Left ventricle myocardium inferior (tissue), 1 donor: ENCODE measurements around the gene ARSD. TPM values are rescaled to one million over a fixed set of nuclear protein-coding genes. Genes with fewer than 3 reads are reported as not detected.
A peak's percentile ranks its signal among the peaks of the same experiment; 100 is the strongest.
"Not testable (repeated sequence)": the region's sequence is repeated elsewhere in the genome, so short reads cannot be mapped to it uniquely, and the experiment has no call there.

Source experiments
- DNase-seq: peaks from one replicate; pipeline ENCODE4 v3.0.0-alpha.2; 2020
- H3K27ac ChIP-seq: fragments of 200-600 bp; replicated peaks from 2 replicates; pipeline ENCODE4 v1.8.0; 2021
- H3K27me3 ChIP-seq: fragments of 200-600 bp; 2 replicates; pipeline ENCODE4 v1.8.0; 2021; ENCODE audit warnings: low read depth
- H3K36me3 ChIP-seq: fragments of 200-600 bp; 2 replicates; pipeline ENCODE4 v1.8.0; 2021
- H3K4me1 ChIP-seq: fragments of 200-600 bp; 2 replicates; pipeline ENCODE4 v1.8.0; 2021
- H3K4me3 ChIP-seq: fragments of 200-600 bp; 2 replicates; pipeline ENCODE4 v1.8.0; 2021; ENCODE audit warnings: mild to moderate bottlenecking, moderate library complexity
- H3K9me3 ChIP-seq: fragments of 200-600 bp; replicated peaks from 2 replicates; pipeline ENCODE4 v1.8.0; 2021
- intact Hi-C: fragments of 100-400 bp; cut with micrococcal nuclease; formaldehyde crosslinking; loops from one replicate; pipeline ENCODE4 v1.11.0; 2022
- total RNA-seq: library from RNA; stranded (reverse); fragmentation: NEBNext Ultra II Directional; extraction: Animal tissue kit (Norgen Biotek cat#: 25700); gene quantifications from one replicate; pipeline ENCODE4 v1.2.1, GENCODE V29; 2021
- TF ChIP-seq, protein P1 (sequence below): fragments of 200-600 bp; IDR thresholded peaks from 2 replicates; pipeline ENCODE4 v1.8.0; 2021; ENCODE audit warnings: antibody characterized with exemption, mild to moderate bottlenecking, borderline replicate concordance
- donor health status: DM: no; HTN: yes; CAD: no; lungs with severe emphysema.

The ARSD gene
- total RNA-seq, 1 donor from 2014 or later: 9.3 TPM

DNA sequence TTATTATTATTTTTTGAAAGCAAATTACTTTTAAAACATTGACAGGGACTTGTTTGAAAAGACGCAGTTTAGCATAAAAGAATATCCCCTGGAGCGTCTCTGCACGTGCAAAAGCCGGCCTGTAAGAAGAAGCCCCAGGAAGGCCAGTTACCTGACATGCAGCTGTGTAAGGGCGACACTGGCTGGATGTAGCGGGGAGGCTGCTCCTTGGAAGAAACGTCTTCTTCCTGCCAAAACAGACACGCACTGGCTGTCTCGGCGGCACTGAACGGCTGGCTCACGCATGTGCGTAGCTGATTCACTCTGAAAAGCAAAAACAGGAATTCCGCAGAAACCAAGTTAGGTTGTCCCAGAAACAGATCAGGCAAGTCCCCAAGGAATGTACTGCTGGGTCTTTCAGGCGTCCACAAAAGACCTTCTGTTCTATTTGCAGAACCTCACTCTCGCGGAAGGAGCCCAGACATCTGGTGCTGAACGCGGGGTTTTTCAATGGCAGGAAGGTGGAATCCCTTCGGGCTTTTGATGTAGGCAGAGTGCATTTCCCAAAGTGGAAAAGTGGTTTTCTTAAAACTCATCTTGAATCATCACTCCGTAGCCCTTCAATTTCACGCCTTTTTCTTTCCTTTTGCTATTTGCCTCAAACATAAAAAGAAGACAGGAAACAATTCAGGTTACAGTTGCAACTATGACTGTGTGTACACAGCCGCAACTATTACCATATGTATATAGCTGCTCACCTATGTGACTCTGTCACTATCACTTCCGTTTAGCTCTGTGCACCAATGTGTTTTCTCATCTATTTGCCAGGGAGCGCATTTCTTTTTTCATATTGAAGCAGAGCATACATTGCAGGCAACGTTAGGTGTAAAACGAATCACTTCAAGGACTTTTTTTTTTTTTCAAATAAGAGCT, 39.1 kb upstream of the ARSD start:
- TF ChIP-seq, protein P1, sequence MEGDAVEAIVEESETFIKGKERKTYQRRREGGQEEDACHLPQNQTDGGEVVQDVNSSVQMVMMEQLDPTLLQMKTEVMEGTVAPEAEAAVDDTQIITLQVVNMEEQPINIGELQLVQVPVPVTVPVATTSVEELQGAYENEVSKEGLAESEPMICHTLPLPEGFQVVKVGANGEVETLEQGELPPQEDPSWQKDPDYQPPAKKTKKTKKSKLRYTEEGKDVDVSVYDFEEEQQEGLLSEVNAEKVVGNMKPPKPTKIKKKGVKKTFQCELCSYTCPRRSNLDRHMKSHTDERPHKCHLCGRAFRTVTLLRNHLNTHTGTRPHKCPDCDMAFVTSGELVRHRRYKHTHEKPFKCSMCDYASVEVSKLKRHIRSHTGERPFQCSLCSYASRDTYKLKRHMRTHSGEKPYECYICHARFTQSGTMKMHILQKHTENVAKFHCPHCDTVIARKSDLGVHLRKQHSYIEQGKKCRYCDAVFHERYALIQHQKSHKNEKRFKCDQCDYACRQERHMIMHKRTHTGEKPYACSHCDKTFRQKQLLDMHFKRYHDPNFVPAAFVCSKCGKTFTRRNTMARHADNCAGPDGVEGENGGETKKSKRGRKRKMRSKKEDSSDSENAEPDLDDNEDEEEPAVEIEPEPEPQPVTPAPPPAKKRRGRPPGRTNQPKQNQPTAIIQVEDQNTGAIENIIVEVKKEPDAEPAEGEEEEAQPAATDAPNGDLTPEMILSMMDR: no peak
- DNase-seq: no peak
- intact Hi-C loops: no loop called here

DNA sequence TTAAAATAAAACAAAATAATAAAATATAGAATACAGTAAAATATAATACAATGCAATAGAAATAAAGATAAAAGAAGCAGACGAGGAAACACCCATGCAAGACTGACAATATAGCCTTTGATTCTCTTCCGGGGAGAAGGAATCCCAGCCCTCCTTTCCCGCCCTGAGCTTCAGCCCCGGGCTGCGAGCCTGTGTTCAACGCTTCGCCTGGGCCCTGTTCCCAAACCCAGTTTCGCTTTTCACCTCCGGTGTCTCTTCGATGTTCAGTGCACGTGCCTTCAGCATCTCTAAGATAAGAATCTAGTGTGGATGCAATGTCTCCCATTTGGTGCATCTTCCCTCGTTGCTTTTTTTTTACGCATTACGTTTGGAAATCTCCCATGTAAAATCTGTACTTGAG, 38.4 kb upstream of the ARSD start:
- Histone ChIP-seq H3K27ac (no peak overlapping the region), H3K4me1 (peaks cover 9% of the 10 kb centered on the region), H3K27me3 (no peaks in the 10 kb centered on the region), H3K4me3 (peak overlapping the region; percentile 41), H3K9me3 (no peaks in the 10 kb centered on the region), H3K36me3 (no peaks in the 10 kb centered on the region)
- intact Hi-C loops: no loop called here
- no peak for DNase-seq
- TF ChIP-seq, protein P1: no peak

More for the DNA sequence above, 39.1 kb upstream of the ARSD start:
- H3K36me3 ChIP-seq: no peaks in the 10 kb centered on the region
- peak overlapping the region; percentile 41 for H3K4me3 ChIP-seq
- no peaks in the 10 kb centered on the region for H3K27me3 ChIP-seq
- no peak overlapping the region for H3K27ac ChIP-seq
- H3K4me1 ChIP-seq: peaks cover 9% of the 10 kb centered on the region
- no peaks in the 10 kb centered on the region for H3K9me3 ChIP-seq

DNA sequence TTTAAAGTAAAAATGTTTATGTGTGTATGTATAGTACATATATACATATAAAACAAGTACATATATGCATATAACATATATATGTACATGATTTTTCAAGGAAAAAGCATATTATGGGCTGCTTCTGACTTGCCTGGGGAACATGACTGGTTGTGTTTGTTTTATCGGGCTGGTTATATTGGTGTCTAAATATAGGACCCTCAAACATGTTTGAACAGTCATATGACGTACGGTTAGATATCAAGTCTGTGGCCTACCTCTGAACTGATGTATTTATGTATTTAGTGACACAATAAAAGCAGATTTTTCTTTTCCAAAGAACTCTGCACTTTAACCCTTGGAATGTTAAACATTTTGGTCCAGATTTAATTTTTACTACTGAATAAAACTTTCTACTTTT, 37.9 kb upstream of the ARSD start:
- H3K4me1 ChIP-seq: peaks cover 9% of the 10 kb centered on the region
- H3K9me3 ChIP-seq: no peaks in the 10 kb centered on the region
- no peak overlapping the region for H3K27ac ChIP-seq
- no peak for DNase-seq
- no peaks in the 10 kb centered on the region for H3K27me3 ChIP-seq
- intact Hi-C loops: no loop called here
- H3K4me3 ChIP-seq: no peak overlapping the region
- TF ChIP-seq, protein P1: no peak
- H3K36me3 ChIP-seq: no peaks in the 10 kb centered on the region

DNA sequence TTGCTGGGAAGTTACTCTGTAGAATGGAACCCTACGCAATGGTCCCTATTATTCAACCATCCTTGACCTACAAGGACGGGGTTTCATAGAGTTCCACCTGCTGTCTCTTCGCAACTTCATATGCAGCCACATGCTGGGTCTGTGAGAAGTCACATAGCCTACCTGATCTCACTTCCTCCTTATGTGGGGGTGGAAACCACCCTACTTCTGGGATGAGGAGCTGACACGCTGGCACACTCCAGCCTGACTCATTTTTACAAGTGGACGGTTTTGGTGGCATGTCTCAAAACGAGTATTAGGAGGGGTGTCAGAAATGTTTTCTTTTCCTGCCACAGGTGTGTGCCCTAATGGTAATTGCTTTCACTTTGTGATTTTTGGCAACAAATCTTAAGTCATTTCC, 36.8 kb upstream of the ARSD start:
- no peak for DNase-seq
- H3K4me3 ChIP-seq: no peak overlapping the region
- peaks cover 9% of the 10 kb centered on the region for H3K4me1 ChIP-seq
- no peaks in the 10 kb centered on the region for H3K36me3 ChIP-seq
- H3K9me3 ChIP-seq: no peaks in the 10 kb centered on the region
- no peaks in the 10 kb centered on the region for H3K27me3 ChIP-seq
- TF ChIP-seq, protein P1: no peak
- intact Hi-C loops: no loop called here
- H3K27ac ChIP-seq: no peak overlapping the region

DNA sequence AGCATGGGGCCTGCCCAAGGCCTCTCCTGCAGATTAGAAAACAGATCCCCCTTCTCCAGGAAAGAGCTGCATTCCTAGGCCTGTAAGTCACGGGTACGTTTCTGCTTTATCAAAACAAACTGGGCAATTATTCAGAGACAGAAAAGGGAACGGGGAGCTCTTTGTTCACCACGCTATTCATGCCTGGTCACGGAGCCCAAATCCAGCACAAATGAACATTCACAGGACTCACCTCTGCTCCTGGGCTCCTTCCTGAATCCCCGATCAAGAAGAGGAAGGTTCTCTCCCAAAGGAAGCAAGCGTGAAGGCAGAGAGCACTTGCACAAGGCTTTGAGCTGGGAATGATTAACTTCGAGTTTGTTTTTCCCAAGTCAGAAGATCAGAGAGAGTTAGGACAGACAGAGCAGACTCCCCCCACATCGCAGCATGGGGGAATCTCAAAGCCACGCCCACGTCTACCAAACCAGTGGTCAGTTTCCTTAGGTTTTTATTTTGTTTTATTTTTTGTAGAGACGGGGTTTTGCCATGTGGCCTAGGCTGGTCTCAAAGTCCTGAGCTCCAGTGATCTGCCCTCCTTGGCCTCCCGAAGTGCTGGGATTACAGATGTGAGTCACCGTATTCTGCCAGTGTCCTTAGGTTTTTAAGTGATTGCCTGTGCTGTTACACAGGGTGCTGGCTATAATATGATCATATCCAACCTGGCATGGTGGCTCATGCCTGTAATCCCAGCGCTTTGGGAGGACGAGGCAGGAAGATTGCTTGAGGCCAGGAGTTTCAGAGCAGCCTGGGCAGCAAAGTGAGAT, 35.1 kb upstream of the ARSD start:
- H3K27ac ChIP-seq: peak overlapping the region; percentile 38

DNA sequence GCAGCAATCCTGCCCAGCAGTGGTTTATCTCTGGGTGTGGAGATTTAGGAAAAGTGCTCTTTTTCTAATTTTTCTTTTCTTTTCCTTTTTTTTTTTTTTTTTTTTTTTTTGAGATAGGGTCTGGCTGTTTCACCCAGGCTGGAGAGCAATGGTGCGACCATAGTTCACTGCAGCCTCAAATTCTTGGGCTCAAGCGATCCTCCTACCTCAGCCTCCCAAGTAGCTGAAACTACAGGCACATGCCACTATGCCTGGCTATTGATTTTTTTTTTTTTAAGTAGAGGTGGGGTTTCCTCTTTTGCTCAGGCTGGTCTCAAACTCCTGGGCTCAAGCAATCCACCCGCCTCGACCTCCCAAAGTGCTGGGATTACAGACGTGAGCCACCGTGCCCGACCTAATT, 34.3 kb upstream of the ARSD start:
- H3K9me3 ChIP-seq, intact Hi-C loops, H3K4me1 ChIP-seq, H3K36me3 ChIP-seq, H3K4me3 ChIP-seq, DNase-seq, H3K27ac ChIP-seq, H3K27me3 ChIP-seq: not testable (repeated sequence)

More for the DNA sequence above, 35.1 kb upstream of the ARSD start:
- H3K4me3 ChIP-seq, H3K27me3 ChIP-seq, intact Hi-C loops, H3K4me1 ChIP-seq, H3K36me3 ChIP-seq, H3K9me3 ChIP-seq, DNase-seq: not testable (repeated sequence)
